WTC11 (cell line): Measurements from ENCODE around the gene PDK2. TPM values are rescaled to one million over a fixed set of nuclear protein-coding genes. Genes with fewer than 3 reads are reported as not detected.

Experiments
- ATAC-seq: fragments of 200-7000 bp; cut with Tn5 transposase; 2 replicates; pipeline ENCODE4 v1.10.0; 2021; ENCODE audit warnings: mild to moderate bottlenecking, moderate library complexity
- CTCF ChIA-PET: fragments of 300-600 bp; sonication (Branson Sonifier 250); formaldehyde crosslinking; loops from one replicate; lab custom pipeline; 2021; ENCODE audit warnings: antibody characterized with exemption; lab: Charles Lee
- POLR2A ChIA-PET: fragments of 350-600 bp; sonication (Branson Sonifier 250); formaldehyde crosslinking; loops from one replicate; lab custom pipeline; 2021; ENCODE audit warnings: antibody characterized with exemption; lab: Charles Lee
- DNase-seq: peaks from one replicate; pipeline ENCODE4 v3.0.0; 2021; ENCODE audit warnings: low spot score
- H3K27ac Mint-ChIP-seq: 2 replicates; pipeline ENCODE4 v1.8.0; 2021; ENCODE audit warnings: mixed read lengths
- H3K27me3 Mint-ChIP-seq: 2 replicates; pipeline ENCODE4 v1.8.0; 2021; ENCODE audit warnings: low read depth, mild to moderate bottlenecking, moderate library complexity, mixed read lengths
- H3K36me3 Mint-ChIP-seq: 2 replicates; pipeline ENCODE4 v1.8.0; 2021; ENCODE audit warnings: mixed read lengths
- H3K4me1 Mint-ChIP-seq: 2 replicates; pipeline ENCODE4 v1.8.0; 2022; ENCODE audit warnings: mixed read lengths
- H3K4me3 Mint-ChIP-seq: 2 replicates; pipeline ENCODE4 v1.8.0; 2021; ENCODE audit warnings: mild to moderate bottlenecking, moderate library complexity, mixed read lengths
- H3K9me3 Mint-ChIP-seq: 2 replicates; pipeline ENCODE4 v1.8.0; 2021; ENCODE audit warnings: mixed read lengths
- ATF1 ChIP-seq: sonication (generic); formaldehyde crosslinking; IDR thresholded peaks from 2 replicates; pipeline ENCODE4 v1.8.1; 2023; ENCODE audit warnings: mild to moderate bottlenecking, moderate library complexity, missing genetic modification reagents
- EMX1 ChIP-seq: fragments of 250-450 bp; sonication (Bioruptor Pico); IDR thresholded peaks from 2 replicates; pipeline ENCODE4 v1.8.0; 2021; ENCODE audit warnings: mild to moderate bottlenecking
- ETV6 ChIP-seq: sonication (generic); formaldehyde crosslinking; IDR thresholded peaks from 2 replicates; pipeline ENCODE4 v1.8.1; 2022; ENCODE audit warnings: mild to moderate bottlenecking, missing genetic modification reagents
- FOXJ3 ChIP-seq: sonication (generic); formaldehyde crosslinking; IDR thresholded peaks from 2 replicates; pipeline ENCODE4 v1.9.0; 2021; ENCODE audit warnings: missing genetic modification reagents, mild to moderate bottlenecking, borderline replicate concordance
- FOXK1 ChIP-seq: sonication (generic); formaldehyde crosslinking; IDR thresholded peaks from 2 replicates; pipeline ENCODE4 v1.8.0; 2022; ENCODE audit warnings: mild to moderate bottlenecking, moderate library complexity, missing genetic modification reagents
- GTF2I ChIP-seq: fragments of 250-450 bp; sonication (Bioruptor Pico); conservative IDR thresholded peaks from 2 replicates; pipeline ENCODE4 v1.4.0; 2021; ENCODE audit warnings: mild to moderate bottlenecking
- HMGA2 ChIP-seq: fragments of 250-450 bp; sonication (Bioruptor Pico); IDR thresholded peaks from 2 replicates; pipeline ENCODE4 v1.4.0; 2021; ENCODE audit warnings: mild to moderate bottlenecking, moderate library complexity
- JUN ChIP-seq: sonication (generic); formaldehyde crosslinking; IDR thresholded peaks from 2 replicates; pipeline ENCODE4 v1.8.0; 2023; ENCODE audit warnings: mild to moderate bottlenecking, missing genetic modification reagents
- NFYB ChIP-seq: sonication (generic); formaldehyde crosslinking; conservative IDR thresholded peaks from 2 replicates; pipeline ENCODE4 v1.8.0; 2022; ENCODE audit warnings: low read depth, missing genetic modification reagents
- NR1H2 ChIP-seq: sonication (generic); formaldehyde crosslinking; IDR thresholded peaks from 2 replicates; pipeline ENCODE4 v1.9.0; 2021; ENCODE audit warnings: mild to moderate bottlenecking, moderate library complexity, missing genetic modification reagents
- OVOL2 ChIP-seq: fragments of 250-450 bp; sonication (Bioruptor Pico); IDR thresholded peaks from 2 replicates; pipeline ENCODE4 v1.9.0; 2021; ENCODE audit warnings: mild to moderate bottlenecking, borderline replicate concordance
- SOX15 ChIP-seq: fragments of 250-450 bp; sonication (Bioruptor Pico); IDR thresholded peaks from 2 replicates; pipeline ENCODE4 v1.9.0; 2021; ENCODE audit warnings: mild to moderate bottlenecking
- TP53 ChIP-seq: sonication (generic); formaldehyde crosslinking; IDR thresholded peaks from 2 replicates; pipeline ENCODE4 v1.8.1; 2023; ENCODE audit warnings: mild to moderate bottlenecking, missing genetic modification reagents
- ZNF138 ChIP-seq: sonication (generic); formaldehyde crosslinking; conservative IDR thresholded peaks from 2 replicates; pipeline ENCODE4 v1.8.1; 2022; ENCODE audit warnings: mild to moderate bottlenecking, moderate library complexity, missing genetic modification reagents
- ZNF232 ChIP-seq: sonication (generic); formaldehyde crosslinking; IDR thresholded peaks from 2 replicates; pipeline ENCODE4 v1.8.0; 2022; ENCODE audit warnings: mild to moderate bottlenecking, missing genetic modification reagents
- ZNF317 ChIP-seq: sonication (generic); formaldehyde crosslinking; IDR thresholded peaks from 2 replicates; pipeline ENCODE4 v1.8.1; 2023; ENCODE audit warnings: low read depth, mild to moderate bottlenecking, moderate library complexity, missing genetic modification reagents, borderline replicate concordance
- ZNF416 ChIP-seq: fragments of 250-450 bp; sonication (Bioruptor Pico); IDR thresholded peaks from 2 replicates; pipeline ENCODE4 v1.9.0; 2021; ENCODE audit warnings: mild to moderate bottlenecking, inconsistent platforms
- ZNF423 ChIP-seq: fragments of 250-450 bp; sonication (Bioruptor Pico); IDR thresholded peaks from 2 replicates; pipeline ENCODE4 v2.1.2; 2022; ENCODE audit warnings: mild to moderate bottlenecking, moderate library complexity
- ZNF671 ChIP-seq: fragments of 250-450 bp; sonication (Bioruptor Pico); IDR thresholded peaks from 2 replicates; pipeline ENCODE4 v1.8.0; 2021; ENCODE audit warnings: mild to moderate bottlenecking
- total RNA-seq: library from RNA; stranded (reverse); gene quantifications from 3 replicates; pipeline ENCODE4 v1.2.3, GENCODE V29; 2021
- TF ChIP-seq, protein P1 (sequence below): sonication (generic); formaldehyde crosslinking; IDR thresholded peaks from 2 replicates; pipeline ENCODE4 v1.8.0; 2022; ENCODE audit warnings: mild to moderate bottlenecking, missing genetic modification reagents
- TF ChIP-seq, protein P2 (sequence below): fragments of 250-450 bp; sonication (Bioruptor Pico); conservative IDR thresholded peaks from 2 replicates; pipeline ENCODE4 v1.9.0; 2021; ENCODE audit warnings: mild to moderate bottlenecking
- TF ChIP-seq, protein P3 (sequence below): sonication (generic); formaldehyde crosslinking; conservative IDR thresholded peaks from 2 replicates; pipeline ENCODE4 v1.8.1; 2022; ENCODE audit warnings: mild to moderate bottlenecking, missing genetic modification reagents
- TF ChIP-seq, protein P4 (sequence below): sonication (generic); formaldehyde crosslinking; IDR thresholded peaks from 2 replicates; pipeline ENCODE4 v1.8.1; 2023; ENCODE audit warnings: mild to moderate bottlenecking, missing genetic modification reagents, moderate library complexity
- TF ChIP-seq, protein P5 (sequence below): sonication (generic); formaldehyde crosslinking; IDR thresholded peaks from 2 replicates; pipeline ENCODE4 v1.8.1; 2022; ENCODE audit warnings: missing genetic modification reagents, borderline replicate concordance
- TF ChIP-seq, protein P6 (sequence below): sonication (generic); formaldehyde crosslinking; IDR thresholded peaks from 2 replicates; pipeline ENCODE4 v1.8.1; 2023; ENCODE audit warnings: mild to moderate bottlenecking, moderate library complexity, missing genetic modification reagents

PDK2 gene
- total RNA-seq, 1 experiment from 2014 or later: 16.6 TPM

DNA sequence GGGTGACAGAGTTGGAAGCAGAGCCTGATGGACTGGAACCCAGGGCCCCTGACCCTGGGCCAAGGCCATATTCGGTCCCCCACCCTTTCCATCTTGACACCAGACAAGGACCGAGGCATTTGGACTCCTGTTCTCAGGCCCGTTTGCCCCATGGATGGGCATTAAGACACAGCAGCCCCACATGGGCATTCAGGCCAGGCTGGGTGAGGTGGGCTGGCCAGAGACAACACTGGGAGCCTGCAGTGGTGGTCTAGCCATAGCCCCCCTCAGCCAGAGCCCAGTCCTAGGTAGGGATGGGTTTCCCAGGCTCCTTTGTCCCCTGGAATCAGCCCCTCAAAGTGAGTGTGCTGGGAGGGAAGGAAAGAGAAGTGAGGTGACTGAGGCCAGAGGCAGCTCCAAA, 1.6 kb downstream of the PDK2 start:
- Mint-ChIP-seq H3K9me3 (no peaks in the 10 kb centered on the region), H3K27me3 (no peaks in the 10 kb centered on the region), H3K4me1 (peaks cover 18% of the 10 kb centered on the region), H3K36me3 (no peaks in the 10 kb centered on the region), H3K4me3 (peak overlapping the region; percentile 16; the same call in 1 of the 2 replicates), H3K27ac (no peak overlapping the region)
- DNase-seq: no peak
- POLR2A ChIA-PET: no interaction called here
- no peak for TF ChIP-seq TP53 (CRISPR knock-in tag)
- TF ChIP-seq ZNF423 (CRISPR knock-in tag): no peak
- TF ChIP-seq GTF2I (CRISPR knock-in tag): no peak
- TF ChIP-seq FOXJ3: no peak
- TF ChIP-seq, protein P1, sequence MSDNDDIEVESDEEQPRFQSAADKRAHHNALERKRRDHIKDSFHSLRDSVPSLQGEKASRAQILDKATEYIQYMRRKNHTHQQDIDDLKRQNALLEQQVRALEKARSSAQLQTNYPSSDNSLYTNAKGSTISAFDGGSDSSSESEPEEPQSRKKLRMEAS: no peak
- TF ChIP-seq, protein P2, sequence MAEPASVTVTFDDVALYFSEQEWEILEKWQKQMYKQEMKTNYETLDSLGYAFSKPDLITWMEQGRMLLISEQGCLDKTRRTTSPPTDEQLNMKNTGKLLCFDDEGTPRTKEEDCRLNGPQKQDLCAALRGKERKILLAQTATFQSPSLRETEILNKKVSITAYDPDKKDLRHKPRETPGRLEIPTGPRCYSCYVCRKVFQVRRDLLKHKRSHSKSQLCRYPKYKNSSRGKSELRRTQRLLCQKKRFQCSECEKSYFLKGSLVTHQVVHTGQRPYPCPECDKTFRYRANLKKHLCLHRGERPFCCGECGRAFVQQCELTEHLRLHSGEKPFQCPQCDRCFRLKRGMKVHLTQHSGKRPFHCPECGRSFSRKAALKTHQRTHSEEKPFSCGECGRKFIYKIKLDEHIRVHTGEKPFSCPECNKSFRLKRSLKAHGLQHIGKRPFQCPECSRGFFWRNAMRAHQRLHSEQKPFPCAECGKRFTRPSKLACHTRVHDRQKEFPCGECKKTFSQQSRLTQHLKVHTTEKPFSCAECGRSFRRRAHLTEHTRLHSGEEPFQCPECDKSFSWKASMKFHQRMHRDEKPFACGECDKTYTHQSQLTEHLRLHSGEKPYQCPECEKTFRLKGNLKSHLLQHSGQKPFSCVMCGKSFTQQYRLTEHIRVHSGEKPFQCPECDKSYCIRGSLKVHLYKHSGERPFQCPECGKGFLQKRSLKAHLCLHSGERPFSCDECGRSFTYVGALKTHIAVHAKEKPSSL (CRISPR knock-in tag): no peak
- TF ChIP-seq, protein P3, sequence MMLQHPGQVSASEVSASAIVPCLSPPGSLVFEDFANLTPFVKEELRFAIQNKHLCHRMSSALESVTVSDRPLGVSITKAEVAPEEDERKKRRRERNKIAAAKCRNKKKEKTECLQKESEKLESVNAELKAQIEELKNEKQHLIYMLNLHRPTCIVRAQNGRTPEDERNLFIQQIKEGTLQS (CRISPR knock-in tag): no peak
- TF ChIP-seq ATF1: no peak
- TF ChIP-seq HMGA2: no peak
- no peak for TF ChIP-seq JUN (CRISPR knock-in tag)
- no peak for ATAC-seq
- CTCF ChIA-PET: interaction anchor here (0.8 to 4.6 kb wide), 3 partner anchors 9 to 73 kb away, joined by 3 to 118 read pairs (median 3); no protein-coding TSS in a partner anchor

DNA sequence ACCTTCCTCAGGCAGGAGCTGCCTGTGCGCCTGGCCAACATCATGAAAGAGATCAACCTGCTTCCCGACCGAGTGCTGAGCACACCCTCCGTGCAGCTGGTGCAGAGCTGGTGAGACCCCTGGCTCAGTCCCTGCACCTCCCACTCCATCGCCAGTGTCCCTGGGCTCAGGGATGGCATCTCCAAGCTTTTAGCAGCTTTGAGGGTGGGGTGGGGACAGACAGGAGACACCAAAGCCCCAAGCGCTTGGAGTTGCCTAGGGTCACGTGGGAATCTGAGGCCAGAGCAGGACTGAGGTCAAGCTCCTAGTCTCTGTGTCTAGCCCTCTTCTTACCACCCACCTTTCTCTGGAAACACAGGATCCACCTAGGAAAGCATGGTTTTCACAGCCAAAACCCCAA, 2.3 kb downstream of the PDK2 start:
- POLR2A ChIA-PET: no interaction called here
- no peak for DNase-seq
- H3K9me3 Mint-ChIP-seq: no peaks in the 10 kb centered on the region
- H3K4me1 Mint-ChIP-seq: peaks cover 21% of the 10 kb centered on the region
- TF ChIP-seq SOX15 (CRISPR knock-in tag) (no peak), ETV6 (CRISPR knock-in tag) (no peak), ZNF317 (CRISPR knock-in tag) (no peak), ZNF232 (CRISPR knock-in tag) (no peak), GTF2I (CRISPR knock-in tag) (no peak)
- TF ChIP-seq, protein P4, sequence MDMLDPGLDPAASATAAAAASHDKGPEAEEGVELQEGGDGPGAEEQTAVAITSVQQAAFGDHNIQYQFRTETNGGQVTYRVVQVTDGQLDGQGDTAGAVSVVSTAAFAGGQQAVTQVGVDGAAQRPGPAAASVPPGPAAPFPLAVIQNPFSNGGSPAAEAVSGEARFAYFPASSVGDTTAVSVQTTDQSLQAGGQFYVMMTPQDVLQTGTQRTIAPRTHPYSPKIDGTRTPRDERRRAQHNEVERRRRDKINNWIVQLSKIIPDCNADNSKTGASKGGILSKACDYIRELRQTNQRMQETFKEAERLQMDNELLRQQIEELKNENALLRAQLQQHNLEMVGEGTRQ: no peak
- TF ChIP-seq, protein P5, sequence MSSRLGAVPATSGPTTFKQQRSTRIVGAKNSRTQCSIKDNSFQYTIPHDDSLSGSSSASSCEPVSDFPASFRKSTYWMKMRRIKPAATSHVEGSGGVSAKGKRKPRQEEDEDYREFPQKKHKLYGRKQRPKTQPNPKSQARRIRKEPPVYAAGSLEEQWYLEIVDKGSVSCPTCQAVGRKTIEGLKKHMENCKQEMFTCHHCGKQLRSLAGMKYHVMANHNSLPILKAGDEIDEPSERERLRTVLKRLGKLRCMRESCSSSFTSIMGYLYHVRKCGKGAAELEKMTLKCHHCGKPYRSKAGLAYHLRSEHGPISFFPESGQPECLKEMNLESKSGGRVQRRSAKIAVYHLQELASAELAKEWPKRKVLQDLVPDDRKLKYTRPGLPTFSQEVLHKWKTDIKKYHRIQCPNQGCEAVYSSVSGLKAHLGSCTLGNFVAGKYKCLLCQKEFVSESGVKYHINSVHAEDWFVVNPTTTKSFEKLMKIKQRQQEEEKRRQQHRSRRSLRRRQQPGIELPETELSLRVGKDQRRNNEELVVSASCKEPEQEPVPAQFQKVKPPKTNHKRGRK (CRISPR knock-in tag): no peak
- TF ChIP-seq, protein P3 (CRISPR knock-in tag): no peak
- TF ChIP-seq, all 79 proteins: peak for 0
- ATAC-seq: no peak
- H3K27ac Mint-ChIP-seq: no peak overlapping the region
- H3K4me3 Mint-ChIP-seq: no peak overlapping the region
- CTCF ChIA-PET: interaction anchor here (0.8 to 4.6 kb wide), 5 partner anchors 10 to 72 kb away, joined by 3 to 118 read pairs (median 4); no protein-coding TSS in a partner anchor
- no peaks in the 10 kb centered on the region for H3K36me3 Mint-ChIP-seq
- no peaks in the 10 kb centered on the region for H3K27me3 Mint-ChIP-seq

DNA sequence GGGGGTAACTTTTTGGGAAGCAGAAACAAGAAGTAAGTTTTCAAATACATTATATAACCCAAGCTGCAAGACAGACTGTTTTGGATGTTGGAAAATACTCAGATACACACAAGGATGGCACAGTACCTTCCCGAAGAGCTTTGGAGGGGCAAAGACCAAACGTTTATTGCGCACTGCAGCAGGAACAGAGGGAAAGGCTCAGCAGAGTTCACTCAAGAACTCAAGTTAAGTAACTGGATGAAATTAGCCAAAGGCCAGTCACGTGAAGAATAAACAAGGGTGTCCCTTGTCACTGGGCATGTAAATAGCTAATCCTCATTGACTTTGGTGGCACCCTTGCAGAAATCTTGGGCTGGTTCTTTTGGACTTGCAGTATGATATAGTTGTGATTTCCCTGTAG, 2.8 kb downstream of the PDK2 start:
- no peak for ATAC-seq
- no peaks in the 10 kb centered on the region for H3K36me3 Mint-ChIP-seq
- ChIA-PET POLR2A (no interaction called here), CTCF (interaction anchor here (0.9 to 1.7 kb wide), 4 partner anchors 17 to 72 kb away, joined by 3 to 4 read pairs (median 4); no protein-coding TSS in a partner anchor)
- H3K9me3 Mint-ChIP-seq: no peaks in the 10 kb centered on the region
- H3K4me1 Mint-ChIP-seq: peaks cover 21% of the 10 kb centered on the region
- H3K27me3 Mint-ChIP-seq: no peaks in the 10 kb centered on the region
- DNase-seq: no peak
- no peak overlapping the region for H3K4me3 Mint-ChIP-seq
- H3K27ac Mint-ChIP-seq: no peak overlapping the region; the same call in 1 of the 2 replicates
- TF ChIP-seq ZNF671 (CRISPR knock-in tag): no peak
- no peak for TF ChIP-seq ZNF138 (CRISPR knock-in tag)
- TF ChIP-seq OVOL2 (CRISPR knock-in tag): no peak
- TF ChIP-seq, protein P6, sequence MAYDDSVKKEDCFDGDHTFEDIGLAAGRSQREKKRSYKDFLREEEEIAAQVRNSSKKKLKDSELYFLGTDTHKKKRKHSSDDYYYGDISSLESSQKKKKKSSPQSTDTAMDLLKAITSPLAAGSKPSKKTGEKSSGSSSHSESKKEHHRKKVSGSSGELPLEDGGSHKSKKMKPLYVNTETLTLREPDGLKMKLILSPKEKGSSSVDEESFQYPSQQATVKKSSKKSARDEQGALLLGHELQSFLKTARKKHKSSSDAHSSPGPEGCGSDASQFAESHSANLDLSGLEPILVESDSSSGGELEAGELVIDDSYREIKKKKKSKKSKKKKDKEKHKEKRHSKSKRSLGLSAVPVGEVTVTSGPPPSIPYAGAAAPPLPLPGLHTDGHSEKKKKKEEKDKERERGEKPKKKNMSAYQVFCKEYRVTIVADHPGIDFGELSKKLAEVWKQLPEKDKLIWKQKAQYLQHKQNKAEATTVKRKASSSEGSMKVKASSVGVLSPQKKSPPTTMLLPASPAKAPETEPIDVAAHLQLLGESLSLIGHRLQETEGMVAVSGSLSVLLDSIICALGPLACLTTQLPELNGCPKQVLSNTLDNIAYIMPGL (CRISPR knock-in tag): no peak
- TF ChIP-seq ATF1: no peak
- no peak for TF ChIP-seq FOXK1 (CRISPR knock-in tag)
- TF ChIP-seq NFYB: no peak
- no peak for TF ChIP-seq ZNF416
- no peak for TF ChIP-seq NR1H2 (CRISPR knock-in tag)
- TF ChIP-seq, protein P1: no peak
- no peak for TF ChIP-seq EMX1
